Smooth muscle cell of the brain vasculature (primary cell): ENCODE data around the gene DENND1A.

Experiments used
- DNase-seq: peaks from one replicate; pipeline ENCODE4 v3.0.0-alpha.2; 2012; ENCODE audit warnings: low read depth, low spot score

The DENND1A gene

DNA sequence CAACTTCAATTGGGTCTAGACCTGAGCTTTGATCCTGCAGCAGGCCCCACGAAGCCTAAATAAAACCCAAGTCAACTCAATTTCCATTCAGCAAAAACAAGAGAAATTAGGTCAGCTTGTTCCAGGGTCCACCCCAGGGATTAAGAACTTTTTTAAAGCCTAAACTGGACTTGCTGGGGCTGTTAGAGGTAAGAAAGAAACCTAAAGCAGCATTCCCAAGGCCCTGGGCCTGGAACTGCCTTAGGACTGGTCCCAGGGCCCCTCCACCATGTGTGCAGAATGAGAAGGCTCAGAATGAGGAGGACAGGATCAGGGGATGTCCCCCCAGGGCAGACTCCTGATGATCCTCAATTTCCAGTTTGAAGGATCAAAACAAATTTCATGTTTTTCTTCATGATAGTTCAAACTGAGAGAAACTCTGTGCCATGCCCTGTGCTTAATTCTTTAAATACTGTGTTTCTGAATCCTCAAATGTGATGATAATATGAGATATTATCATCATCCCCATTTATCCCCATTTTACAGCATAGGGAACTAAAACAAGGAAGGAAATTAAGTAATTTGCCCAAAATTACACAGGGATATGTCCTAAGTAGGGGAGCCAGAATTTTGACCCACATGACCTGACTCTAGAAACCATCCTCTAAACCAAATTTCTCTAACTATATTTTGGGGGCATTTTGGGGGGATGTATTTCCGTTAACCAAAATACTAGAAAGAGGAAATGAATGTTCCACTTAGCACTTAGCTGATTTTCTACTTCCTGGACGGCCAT is 64.5 kb downstream of the DENND1A start:
- no peak for DNase-seq

DNA sequence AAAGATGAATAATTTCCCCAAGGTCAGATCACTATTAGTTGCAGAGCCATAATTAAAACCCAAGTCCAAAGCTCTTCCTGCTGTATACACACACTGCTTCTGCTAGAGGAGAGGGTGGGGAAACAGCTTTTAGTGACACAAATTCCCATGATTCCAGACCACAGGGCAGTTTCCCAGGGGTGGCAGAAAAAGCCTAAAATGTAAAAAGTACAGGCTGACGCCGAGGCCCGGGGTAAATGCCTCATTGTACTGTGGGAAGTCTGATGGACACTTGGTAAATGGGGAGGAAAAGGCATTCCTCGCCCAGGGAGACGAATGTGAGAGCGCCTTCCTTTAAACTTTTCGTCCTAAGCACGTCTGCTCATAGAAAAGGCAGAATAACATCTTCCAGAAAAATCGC is 65.7 kb downstream of the DENND1A start:
- DNase-seq: no peak

GRCh38 chr9:123863164-123863855 is 66.6 kb downstream of the DENND1A start:
- DNase-seq: no peak

GRCh38 chr9:123861756-123862120 is 68.2 kb downstream of the DENND1A start:
- no peak for DNase-seq

DNA sequence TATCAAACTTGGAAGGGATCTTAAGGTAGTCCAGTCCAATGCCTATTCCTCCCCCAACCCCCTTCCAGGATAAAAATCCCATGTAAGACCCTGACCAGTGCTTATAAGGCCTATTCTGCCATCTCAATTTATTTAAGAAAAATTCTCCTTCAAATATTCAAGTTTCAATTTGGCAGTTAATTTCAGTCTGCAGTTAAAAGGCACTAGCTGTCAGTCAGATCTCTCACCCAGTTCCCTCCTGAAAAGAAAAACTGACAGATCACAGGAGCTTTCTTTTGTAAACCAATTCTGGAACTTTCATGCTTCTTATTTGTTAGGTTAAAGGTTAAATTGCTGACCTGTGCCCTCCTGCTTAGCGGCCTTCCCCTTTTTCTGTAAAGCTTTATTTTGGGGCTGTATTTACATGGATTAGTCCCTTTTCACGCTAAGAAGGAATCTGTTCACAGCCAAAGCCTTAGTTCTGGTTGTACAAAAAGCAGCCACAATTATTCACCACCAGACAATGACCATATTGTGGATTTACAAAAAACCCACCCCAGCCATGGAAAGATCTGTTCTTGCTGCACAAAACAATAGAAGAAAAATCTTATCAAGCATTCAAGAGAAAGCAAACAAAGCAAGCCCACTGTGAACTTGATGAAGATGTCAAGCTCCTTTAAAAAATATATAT is 68.7 kb downstream of the DENND1A start:
- no peak for DNase-seq

DNA sequence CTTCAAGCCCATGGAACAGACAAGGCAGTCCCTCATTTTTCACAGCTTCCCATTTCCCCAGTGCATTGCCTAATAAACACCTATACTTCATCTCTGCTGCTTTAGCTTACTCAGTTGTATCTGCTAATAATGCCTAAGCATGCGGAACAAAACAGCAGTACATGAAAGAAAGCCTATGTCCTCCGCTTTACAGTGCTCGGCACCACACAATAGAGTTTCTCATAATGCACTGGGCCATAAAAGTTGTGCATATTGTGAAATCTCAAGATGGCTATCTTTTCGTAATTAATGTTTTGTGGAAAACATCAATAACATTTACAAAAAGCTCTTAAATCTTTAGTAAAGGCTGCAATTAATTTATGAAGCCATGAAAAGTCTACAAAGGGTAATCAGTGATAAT is 69.3 kb downstream of the DENND1A start:
- DNase-seq: no peak

DNA sequence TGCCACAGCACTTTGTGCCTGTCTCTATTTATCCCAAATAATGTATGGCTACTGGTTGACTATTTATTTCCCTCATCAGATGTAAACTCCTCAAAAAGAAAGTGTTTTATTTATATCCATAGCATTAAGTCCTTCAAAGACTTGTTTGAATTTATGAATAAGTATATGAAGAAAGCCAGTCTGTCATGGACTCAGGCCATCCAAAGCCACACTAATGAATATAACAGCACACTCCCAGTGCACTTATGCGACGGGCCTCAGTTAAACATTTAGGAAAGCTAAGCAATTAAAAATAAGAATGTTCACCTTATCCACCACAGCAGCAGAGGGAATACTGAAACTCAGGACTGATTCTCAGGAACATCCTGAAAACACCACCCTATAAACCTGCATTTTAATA is 77.5 kb downstream of the DENND1A start:
- DNase-seq: no peak

- DNase-seq: no peak
Measured at GRCh38 chr9:123851851-123852250, 78.1 kb downstream of the DENND1A start.

DNA sequence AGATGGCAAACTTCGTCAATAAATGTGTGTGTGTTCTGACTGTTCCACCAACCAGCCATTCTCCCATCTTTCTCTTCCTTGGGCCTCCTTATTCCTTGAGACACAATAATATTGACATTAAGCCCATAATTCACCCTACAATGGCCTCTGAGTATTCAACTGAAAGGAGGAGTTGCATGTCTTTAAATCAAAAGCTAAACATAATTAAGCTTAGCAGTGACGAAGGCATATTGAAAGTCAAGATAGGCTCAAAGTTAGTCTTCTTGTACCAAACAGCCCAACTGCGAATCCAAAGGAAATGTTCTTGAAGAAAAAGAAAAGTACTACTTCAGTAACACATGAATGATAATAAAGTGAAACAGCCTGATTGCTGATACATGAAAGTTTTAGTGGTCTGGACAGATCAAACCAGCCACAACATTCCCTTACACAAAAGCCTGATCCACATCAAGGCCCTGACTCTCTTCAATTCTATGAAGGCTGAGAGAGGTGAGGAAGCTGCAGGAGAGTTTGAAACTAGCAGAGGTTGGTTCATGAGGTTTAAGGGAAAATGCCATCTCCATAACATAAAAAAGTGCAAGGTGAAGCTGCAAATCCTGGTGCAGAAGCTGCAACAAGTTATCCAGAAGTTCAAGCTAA is 81.4 kb downstream of the DENND1A start:
- DNase-seq: no peak

DNA sequence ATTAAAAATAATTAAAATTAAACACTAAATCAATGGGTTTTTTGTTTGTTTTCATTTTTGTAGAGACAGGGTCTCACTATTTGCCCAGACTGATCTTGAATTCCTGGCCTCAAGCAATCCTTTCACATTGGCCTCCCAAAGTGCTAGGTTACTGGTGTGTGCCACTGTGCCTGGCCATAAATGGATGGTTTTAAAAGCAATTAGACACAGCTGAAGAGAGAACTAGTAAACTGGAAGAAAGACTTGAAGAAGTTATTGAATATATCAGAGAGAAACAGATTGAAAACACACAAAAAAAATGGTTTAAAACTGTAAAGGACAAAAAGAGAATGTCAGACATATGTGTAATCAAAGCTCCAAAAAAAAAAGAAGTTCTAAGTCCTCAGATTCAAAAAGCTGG is 83.0 kb downstream of the DENND1A start:
- DNase-seq: no peak

DNA sequence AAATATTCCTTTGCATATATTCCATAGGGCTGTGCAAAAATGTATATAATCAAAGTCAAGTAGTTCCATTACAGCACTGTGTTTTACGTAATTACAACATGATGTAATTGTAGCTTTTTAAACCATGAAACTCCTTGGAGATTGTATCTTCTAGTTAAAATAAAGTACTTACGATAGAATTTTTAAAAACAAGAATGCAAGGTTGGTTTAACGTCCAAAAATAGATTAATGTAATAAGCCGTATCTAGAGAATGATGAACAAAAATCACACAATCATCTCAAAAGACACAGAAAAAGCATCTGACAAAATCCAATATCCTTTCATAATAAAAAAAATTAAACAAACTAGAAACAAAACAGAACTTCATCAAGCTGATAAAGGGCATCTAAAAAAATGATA is 86.2 kb downstream of the DENND1A start:
- DNase-seq: no peak

DNA sequence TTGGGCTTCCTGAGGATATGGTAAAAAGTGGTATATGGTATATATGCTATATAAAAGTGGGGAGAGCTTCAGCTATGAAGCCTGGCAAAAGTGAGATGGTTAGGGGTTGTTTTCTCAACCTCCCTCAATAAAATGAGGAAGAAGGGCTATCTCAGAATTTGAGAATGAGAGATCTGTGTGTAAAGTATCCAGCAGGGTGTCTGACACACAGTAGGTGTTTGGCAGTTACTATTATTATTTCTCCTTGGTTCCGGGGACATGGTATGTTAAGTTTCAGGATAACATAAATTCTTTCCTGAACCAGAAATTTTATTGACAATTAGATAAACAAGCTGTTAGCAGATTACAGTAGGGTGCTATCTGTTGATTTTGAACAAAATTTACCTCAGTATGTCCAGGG is 94.1 kb downstream of the DENND1A start:
- DNase-seq: no peak

GRCh38 chr9:123834889-123835562 is 94.9 kb downstream of the DENND1A start:
- DNase-seq: no peak

- DNase-seq: no peak
Measured at GRCh38 chr9:123834218-123834888, 95.6 kb downstream of the DENND1A start.

- DNase-seq: no peak
Measured at GRCh38 chr9:123832858-123833650, 96.9 kb downstream of the DENND1A start.

DNA sequence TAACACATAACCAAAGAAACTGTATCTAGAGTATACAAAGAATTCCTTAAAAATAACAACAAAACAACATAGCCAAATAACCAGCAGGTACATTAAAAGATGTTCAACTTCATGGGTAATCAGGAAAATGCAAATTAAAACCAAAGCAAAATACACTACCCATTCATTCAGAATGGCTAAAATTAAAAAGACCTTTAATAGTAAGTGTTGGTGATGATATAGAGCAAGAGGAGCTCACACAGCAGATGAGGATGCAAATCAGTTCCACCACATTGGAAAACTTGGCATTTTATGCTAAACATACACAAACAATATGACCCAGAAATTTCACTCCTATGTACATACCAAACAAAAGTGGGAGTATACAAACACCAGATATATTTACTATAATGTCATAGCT is 97.8 kb downstream of the DENND1A start:
- no peak for DNase-seq

DNA sequence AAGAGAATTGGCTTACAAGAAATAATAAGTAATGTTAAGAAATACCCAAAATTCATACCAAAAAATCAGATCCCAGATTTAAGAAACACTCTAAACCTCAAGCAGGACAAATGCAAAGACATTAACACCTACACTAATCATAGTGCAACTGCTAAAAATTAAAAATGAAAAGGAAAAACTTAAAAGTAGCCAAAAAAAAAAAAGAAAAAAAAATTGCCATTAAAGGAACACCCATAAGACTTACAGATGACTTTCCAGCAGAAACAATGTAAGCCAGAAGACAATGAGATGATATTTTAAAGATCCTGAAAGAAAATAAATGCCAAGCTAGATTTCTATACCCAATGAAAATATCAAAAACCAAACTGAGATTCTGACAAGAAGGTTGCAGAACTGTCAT is 101.5 kb downstream of the DENND1A start:
- DNase-seq: no peak

DNA sequence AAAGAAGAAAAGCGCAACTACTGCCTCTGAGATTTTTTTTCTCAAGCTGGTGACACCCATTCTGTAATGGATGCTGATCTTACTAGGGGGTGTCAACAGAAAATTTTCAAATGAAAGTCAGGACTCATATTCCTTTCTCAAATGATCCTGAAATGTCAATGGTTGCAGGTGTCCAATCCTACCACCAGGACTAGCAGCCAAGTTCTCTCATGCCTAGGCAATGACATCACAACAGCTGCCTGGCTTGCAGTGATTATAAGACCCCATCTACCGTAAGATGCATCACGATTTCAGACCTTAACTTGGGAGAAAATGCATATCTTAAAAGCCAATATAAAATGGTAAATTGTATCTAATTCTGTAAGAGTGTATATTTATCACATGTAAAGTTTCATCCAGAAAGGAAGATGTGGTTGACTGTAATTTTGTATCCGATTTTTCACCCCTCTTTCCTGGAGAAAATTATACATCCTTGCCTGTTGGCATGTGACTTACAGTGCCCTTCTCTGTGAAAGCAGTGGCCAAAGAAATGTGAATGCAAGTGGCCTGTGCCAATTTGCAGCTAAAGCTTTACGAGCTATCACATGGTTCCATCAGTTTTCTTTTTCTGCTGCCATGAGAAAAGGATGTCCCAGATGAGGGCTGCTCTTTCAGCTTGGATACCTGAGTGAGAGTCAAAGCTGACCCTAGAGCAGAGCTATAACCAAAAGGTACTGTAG is 104.4 kb downstream of the DENND1A start:
- no peak for DNase-seq

- DNase-seq: no peak
Measured at GRCh38 chr9:123823194-123823947, 106.6 kb downstream of the DENND1A start.
